GM12873 (cell line): Measurements from ENCODE around the gene PRPS1.

Source experiments
- TF ChIP-seq, protein P1 (sequence below): IDR thresholded peaks from 2 replicates; pipeline ENCODE4 v1.5.1; 2012; ENCODE audit warnings: low read depth, mild to moderate bottlenecking, moderate library complexity, low read length, control low read depth; ENCODE audit not compliant: insufficient read depth; ENCODE audit errors: missing control alignments

The PRPS1 gene

DNA sequence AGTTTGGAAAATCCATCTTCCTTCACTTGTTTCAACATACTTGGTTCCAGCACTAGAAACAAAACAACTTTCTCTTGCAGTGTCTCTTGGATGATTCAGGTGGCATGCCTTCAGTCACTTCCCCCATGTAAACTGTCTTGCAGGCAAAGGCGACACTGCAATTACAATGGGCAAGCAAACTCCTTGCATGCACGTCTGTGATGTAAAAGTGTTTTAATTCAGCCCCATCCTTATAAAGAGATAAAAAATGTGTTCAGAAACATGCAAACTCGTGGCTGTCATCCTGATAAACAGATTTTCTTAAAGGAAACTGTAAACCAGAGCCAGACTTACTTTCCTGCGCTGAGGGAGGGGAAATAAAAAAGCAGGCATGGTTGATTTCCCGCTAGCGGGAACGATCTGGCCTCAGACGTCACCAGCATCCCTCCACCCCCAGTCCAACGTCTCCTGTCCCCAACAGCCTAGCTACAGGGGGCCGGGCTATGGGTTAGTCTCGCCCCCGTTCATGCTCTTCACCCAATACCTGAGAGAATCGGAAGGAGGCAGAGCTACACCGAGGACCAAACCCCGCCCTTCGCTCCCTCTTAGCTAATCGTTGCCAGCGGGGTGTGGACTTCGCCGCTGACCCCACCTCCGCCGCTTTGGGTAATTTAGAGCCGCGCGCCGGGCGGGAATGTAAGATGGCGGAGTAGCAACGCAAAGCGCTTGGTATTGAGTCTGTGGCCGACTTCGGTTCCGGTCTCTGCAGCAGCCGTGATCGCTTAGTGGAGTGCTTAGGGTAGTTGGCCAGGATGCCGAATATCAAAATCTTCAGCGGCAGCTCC is at the start of gene PRPS1:
Gene PRPS1, plus strand, starts transcription at position 673 of the 824 bp plus-strand sequence. Its CDS starts 119 bp downstream, at position 792.
- TF ChIP-seq, protein P1, sequence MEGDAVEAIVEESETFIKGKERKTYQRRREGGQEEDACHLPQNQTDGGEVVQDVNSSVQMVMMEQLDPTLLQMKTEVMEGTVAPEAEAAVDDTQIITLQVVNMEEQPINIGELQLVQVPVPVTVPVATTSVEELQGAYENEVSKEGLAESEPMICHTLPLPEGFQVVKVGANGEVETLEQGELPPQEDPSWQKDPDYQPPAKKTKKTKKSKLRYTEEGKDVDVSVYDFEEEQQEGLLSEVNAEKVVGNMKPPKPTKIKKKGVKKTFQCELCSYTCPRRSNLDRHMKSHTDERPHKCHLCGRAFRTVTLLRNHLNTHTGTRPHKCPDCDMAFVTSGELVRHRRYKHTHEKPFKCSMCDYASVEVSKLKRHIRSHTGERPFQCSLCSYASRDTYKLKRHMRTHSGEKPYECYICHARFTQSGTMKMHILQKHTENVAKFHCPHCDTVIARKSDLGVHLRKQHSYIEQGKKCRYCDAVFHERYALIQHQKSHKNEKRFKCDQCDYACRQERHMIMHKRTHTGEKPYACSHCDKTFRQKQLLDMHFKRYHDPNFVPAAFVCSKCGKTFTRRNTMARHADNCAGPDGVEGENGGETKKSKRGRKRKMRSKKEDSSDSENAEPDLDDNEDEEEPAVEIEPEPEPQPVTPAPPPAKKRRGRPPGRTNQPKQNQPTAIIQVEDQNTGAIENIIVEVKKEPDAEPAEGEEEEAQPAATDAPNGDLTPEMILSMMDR = no peak

DNA sequence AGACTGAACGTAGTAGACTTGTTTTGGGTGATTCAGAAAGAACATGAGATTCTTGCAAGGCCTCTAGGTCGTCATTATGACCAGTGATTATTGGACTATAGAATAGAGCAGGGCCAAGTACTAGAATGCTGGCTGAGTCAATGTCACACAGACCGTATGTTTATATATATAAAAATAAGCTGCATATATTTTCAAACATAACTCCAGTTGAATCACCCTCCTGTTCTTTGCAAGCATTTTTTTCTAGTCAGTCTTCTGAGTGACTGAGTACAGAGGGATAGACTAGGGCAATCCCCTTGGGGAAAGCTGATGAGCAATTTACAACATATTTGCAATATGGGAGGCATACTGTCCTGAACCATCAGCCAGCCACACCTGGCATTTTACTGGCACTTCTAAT is 48.4 kb upstream of the PRPS1 start:
- TF ChIP-seq, protein P1 = no peak

DNA sequence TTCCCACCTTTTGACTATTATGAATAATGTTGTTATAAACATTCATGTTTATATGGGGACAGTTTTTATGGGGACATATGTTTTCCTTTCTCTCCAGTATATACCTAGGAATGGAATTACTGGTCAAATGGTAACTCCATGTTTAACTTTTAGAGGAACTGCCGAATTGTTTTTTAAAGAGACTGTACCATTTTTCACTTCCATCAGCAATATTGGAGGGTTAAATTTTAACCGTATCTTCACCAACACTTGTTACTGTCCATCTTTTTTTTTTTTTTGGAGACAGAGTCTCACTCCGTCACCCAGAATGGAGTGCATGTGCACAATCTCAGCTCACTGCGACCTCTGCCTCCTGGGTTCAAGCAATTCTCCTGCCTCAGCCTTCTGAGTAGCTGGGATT is 46.4 kb upstream of the PRPS1 start:
- TF ChIP-seq, protein P1 = no peak

DNA sequence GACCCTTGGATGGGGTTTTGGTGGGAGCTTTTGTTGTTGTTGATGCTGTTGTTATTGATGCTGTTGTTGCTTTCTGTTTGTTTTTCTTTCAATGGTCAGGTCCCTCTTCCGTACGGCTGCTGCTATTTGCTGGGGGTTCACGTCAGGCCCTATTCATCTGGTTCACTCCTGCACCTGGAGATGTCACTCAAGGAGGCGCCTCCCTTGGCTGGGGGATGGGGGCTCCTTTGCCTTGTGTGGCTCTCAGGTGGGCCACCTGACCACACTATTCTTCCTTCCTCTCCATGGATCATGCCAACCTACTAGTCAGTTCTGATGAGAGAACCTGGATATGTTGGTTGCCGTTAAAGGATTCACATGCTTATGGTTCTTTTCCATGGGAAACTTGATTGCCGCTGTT is 39.1 kb upstream of the PRPS1 start:
- TF ChIP-seq, protein P1 = no peak

DNA sequence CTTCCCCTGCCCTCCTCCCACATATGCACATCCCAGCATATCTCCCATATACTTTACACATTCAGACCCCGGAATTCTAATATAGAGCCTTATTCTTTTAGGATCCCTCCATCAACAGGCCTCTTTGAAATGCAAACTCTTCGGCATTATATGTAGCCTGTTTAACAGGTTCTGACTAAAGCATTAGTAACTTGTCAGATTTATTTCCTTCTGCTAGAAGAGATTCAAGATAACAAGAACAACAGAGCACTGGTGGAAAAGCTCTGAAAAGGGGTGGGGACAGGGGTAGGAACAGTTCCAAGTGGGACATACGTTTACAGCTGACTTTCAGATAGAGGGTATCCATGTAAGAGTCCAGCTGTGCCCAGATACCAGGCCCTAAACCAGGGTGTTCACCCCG is 31.7 kb upstream of the PRPS1 start:
- TF ChIP-seq, protein P1 = no peak

DNA sequence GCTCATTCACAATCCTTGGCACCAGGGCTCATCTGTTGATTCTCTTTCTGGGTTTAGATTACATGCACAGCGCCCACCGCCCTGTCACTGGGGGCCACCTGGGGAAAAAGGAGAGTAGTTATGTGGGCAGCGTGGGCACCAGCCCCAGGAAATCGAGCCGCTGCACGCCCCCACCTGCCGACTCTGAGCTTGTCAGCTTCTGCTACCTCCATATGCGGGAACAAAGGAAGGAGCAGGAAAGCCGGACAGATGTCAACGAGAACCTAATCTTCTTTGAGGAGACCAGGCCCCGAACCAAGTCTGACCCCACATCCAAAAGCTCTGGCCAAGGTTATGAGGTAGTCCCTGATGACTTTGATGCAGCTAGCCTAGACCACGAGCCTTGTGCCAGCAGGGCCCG is 31.0 kb upstream of the PRPS1 start:
- TF ChIP-seq, protein P1 = no peak

DNA sequence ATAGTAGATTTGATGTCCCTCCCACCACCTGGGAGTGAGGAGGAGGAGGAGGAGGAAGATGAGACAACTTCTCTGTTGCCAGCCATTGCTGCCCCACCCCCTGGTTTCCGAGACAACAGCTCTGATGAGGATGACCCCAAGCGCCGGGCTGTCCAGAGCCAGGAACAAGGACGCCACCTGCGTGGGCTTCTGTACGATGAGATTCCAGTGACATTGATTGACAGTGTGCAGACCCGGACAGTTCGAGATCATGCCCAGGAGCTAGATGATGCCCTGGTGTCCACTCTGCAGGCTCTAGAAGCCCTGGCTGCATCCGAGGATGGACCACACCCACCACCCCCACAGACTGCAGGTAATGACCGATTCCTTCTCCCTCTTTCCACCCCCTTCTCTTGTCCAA is 30.5 kb upstream of the PRPS1 start:
- TF ChIP-seq, protein P1 = no peak
